ENCODE results near the gene FAM171A1.
"Not testable (repeated sequence)": the region's sequence is repeated elsewhere in the genome, so short reads cannot be mapped to it uniquely, and the experiment has no call there.

Gene FAM171A1

DNA sequence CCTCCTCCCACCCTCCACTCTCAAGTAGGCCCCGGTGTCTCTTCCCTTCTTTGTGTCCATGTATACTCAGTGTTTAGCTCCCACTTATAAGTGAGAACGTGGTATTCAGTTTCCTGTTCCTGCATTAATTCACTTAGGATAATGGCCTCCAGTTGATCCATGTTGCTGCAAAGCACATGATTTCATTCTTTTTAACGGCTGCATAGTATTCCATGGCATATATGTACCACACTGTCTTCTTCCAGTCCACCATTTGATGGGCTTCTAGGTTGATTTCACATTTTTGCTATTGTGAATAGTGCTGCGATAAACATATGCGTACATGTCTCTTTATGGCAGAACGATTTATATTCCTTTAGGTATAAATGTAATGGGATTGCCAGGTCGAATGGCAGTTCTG is 51.0 kb downstream of the FAM171A1 start:
- DNase-seq (ENCODE audit: low read depth, low spot score): no peak

DNA sequence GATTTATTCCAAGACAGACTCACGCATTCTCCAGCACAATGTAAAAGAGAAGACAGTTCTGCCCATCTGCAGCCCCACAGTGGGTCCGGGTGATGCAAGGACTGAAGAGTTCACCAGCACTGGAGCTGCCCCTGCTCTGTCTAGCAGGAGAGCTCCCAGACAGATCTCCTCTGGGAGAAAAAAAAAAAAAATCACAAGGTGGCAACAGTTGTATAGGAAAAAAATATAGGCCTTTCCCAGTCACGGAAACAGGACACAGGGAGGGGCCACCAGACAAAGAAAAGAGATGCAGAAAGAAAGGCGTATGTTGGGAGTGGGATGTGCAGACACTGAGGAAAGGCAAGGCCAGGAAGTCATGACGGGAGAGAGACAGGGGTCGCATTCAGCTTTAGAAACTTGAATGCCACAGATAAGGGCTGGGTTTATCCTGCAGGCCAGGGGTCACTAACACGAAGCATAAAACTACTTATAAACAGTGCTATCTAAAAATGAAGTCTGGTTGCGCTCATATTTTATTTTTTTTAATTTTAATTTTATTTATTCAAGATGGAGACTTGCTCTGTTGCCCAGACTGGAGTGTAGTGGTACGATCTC is 54.1 kb downstream of the FAM171A1 start:
- no peak for DNase-seq (ENCODE audit: low read depth, low spot score)

DNA sequence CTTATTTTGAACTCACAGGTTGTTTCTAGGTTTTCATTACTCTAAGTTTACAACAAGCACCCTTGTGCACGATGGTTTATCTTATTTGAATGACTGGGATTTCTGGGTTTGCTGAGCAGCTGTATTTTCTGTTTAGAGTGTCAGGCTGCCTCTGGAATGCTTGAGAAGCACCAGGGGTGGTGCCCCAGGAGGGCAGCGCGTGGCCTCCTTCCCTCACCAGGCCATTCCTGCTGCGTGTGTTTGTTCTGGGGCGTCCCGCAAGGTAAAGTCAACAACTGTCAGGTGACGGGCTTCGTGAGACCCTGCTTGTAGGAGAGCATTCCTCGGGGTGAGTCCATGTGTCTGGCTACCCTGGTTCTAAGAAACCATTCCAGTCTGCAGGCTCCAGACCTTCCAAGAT is 54.9 kb downstream of the FAM171A1 start:
- DNase-seq (ENCODE audit: low read depth, low spot score): no peak

DNA sequence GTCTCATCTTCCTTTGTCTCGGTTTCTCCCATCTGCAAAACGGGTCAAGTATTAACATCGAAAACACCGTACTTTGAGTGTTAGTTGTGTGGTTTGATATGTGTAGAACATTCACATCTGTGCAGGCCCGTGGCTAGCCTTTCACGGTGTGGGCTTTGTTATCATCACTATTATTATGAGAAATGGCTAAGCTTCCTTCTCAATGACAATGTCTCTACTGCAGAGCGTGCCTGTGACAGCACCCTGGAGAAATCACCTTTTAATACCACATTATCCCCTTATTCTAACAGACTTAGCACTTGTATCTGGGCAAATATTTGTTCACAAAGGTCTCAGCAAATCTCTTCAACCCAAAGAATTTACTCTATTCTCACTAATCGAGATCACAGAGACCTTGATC is 55.8 kb downstream of the FAM171A1 start:
- no peak for DNase-seq (ENCODE audit: low read depth, low spot score)

DNA sequence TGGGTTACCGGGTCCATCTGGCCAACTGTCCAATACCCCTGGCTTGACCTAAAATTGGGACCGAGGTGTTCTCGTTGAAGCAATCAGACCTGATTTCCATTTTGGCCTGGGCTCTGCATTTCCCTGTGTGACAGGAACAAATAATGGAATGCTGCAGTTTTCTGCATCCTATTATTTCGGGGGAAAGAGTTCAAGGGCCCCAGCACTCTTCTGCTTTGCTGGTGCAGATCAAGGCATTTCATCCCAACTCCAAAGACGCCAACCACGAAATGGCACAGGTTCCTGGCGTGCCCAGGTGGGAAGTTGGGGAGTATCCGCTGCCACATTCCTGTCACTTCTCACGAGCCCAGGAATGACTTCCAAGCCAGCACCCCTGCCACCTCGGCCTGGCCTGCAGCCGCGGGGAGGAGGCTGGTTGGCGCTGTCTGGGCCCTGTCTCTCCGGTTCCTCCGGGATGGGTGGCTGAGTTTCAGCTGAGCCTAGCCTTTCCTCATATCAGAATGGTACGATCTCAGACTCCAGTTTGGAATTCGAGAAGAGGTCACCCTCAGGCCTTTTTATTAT is 56.5 kb downstream of the FAM171A1 start:
- no peak for DNase-seq (ENCODE audit: low read depth, low spot score)

DNA sequence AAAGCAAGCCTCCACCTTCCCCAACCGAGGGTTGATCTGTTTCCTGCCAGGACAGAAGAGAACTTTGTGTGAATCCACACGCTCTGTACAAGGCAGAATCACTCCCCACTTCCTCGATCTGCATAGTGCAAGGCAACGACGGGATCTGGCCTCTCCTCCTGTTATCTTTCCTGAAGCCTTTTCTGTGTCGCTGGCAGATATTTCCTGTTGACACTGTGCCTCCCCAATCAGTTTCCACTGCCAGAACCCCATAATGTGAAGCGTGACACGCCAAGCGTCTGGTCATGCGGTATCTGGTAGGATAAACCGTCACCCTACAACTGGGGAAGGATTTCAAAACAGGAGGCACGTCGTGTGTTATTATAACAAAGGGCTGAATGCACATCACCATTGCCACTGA is 57.2 kb downstream of the FAM171A1 start:
- DNase-seq (ENCODE audit: low read depth, low spot score): no peak

DNA sequence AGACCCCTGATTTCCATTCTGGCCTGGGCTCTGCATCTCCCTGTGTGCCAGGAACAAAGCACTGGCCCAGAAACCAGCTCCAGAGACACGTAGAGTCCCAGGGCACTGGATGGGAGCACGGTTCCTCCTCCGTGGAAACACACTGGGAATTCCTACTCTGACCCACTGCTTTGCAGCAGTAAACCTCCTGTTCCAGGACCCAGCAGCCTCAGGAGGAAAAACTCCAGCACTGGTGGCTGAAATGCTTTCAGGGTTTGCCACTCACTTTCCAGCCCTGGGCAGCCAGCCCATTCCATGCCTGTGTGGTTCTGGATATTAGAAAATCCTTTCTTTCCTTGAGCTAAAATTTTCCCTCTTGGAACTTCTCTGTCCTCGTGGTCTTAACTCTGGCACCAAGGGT is 58.0 kb downstream of the FAM171A1 start:
- DNase-seq (ENCODE audit: low read depth, low spot score): no peak

DNA sequence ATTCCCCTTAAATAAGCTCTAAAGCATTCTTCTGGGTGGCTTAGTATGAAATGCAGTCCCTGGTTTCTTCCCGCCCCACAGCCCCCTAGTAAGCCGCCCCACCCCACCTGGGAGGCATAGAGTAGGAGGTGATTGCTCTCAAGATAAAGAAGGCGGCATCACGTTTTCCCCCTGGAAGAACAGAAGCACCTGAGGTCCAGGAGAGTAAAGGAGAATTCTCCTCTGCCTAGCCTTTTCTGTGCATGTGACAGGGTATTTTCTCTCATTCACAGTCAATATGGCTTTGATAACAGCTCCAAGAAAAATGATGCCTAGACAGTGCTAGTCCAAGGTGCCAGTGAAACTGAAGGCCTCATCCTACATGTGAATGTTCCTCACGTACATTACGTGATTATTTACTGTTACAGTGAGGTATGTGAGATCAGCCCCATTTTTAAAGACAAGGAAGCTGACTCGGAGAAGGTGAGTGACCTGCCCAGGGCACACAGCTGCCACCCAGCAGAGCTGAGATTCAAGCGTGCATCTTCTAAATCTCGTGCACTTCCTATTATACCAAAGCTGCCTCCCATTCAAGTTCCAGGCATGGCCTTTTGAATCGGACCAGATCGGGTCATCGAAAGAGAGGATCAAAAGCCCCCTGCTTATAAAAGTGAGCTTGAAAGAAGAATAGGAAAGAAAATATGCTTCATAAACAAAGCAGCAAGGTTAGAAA is 59.4 kb downstream of the FAM171A1 start:
- DNase-seq (ENCODE audit: low read depth, low spot score): no peak

DNA sequence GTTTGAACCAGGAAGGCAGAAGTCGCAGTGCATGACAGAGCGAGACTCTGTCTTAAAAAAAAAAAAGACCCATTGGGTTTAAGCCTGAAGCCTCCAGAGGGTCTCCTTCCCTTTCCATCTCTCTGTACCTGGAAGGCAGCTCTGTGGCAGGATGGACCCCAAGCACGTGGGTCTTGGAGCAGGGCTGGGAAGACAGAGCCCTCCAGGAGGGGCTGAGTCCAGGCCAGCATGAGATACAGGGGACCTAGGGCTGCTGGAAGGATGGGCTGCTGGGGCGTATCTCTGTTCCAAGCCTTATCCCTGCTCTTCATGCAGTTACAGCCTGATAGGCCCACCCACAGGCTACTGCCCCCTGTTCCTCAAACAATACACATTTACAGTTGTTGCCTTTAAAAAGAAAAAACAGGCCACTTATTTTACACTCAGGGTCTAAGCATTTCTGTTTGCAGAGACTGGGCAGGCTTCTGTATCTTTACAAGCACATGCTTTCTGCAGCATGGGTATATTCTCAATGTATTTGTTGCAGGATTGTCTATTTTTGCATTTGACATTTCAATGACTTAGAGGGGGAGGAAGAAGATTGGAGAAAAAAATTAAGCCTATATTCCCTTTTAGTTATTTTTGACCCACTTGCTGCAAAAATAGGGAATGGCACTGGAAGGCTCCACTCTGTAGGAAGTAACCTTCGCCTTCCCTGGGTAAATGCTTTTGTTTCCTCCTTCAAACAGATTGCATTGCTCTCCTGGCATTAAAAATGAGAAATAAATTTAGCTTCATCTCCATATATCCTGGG is 60.1 kb downstream of the FAM171A1 start:
- no peak for DNase-seq (ENCODE audit: low read depth, low spot score)

DNA sequence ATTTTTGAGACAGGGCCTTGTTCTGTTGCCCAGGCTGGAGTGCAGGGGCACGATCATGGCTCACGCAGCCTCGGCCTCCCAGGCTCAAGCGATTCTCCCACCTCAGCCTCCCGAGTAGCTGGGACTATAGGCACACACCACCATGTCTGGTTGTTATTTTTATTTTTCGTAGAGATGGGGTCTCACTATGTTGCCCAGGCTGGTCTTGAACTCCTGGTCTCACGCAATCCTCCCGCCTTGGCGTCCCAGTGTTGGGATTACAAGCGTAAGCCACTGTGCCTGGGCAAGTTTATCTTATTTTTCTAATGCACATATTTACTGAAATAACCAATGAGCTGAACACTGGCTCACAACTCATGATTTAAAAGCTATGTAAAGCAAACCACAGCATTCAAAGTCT is 61.9 kb downstream of the FAM171A1 start:
- DNase-seq (ENCODE audit: low read depth, low spot score): no peak

DNA sequence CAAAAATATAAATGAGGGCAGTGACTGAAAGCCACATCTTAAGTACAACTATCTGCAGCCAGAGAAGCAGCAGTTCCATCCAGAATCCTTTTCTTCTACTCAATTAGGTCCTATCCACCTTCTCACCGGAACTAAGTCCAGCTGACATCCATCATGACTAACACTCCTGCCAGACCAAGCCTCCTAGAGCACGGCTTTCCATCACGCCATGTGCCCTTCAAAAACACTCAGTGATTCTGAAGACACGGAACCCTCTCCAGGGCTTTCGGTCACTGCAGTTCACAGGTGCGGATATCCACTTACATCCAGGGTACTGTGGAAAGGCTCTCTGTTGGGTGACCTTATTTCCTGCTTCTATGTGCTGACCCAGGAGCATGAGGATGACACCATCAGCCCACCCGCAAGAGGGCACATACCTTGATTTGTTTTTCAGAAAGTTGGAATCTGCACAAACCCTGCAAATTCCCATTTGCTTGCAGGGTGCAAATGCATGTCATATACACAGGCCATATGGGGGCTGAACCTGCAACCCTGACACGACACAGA is 64.3 kb downstream of the FAM171A1 start:
- DNase-seq (ENCODE audit: low read depth, low spot score): no peak

DNA sequence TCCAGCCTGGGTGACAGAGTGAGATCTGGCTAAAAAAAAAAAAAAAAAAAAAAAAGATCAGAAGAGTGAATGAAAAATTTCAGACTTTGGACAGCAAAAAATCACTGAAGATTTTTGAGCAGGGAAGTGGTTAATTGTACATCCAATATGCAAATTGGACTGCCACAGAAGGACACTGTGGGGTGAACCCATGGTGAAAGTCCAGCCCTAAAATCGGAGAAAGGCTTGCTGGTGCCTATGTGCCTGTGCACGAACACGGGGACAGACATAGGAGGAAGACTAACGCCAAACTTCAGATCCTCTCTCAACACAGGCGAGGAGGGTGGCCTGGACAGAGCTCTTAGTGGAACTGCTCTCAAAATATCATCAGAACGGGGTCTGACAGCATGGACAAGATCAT is 65.5 kb downstream of the FAM171A1 start:
- no peak for DNase-seq (ENCODE audit: low read depth, low spot score)

DNA sequence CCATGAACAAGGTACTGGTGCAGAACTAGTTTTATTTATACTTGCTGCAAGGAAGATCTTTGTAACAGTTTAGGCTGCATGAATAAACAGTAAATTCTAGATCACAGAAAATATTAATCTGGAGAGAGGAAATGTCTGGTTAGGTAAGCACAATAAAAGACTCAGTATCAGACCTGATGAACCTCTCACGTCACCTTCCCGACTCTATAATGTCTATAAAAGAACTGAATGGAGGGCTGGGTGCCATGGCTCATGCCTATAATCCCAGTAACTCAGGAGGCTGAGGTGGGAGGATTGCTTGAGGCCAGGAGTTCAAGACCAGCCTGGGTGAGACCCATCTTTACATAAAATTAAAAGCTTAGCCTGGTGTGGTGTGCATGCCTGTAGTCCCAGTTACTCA is 65.9 kb downstream of the FAM171A1 start:
- DNase-seq (ENCODE audit: low read depth, low spot score): no peak

DNA sequence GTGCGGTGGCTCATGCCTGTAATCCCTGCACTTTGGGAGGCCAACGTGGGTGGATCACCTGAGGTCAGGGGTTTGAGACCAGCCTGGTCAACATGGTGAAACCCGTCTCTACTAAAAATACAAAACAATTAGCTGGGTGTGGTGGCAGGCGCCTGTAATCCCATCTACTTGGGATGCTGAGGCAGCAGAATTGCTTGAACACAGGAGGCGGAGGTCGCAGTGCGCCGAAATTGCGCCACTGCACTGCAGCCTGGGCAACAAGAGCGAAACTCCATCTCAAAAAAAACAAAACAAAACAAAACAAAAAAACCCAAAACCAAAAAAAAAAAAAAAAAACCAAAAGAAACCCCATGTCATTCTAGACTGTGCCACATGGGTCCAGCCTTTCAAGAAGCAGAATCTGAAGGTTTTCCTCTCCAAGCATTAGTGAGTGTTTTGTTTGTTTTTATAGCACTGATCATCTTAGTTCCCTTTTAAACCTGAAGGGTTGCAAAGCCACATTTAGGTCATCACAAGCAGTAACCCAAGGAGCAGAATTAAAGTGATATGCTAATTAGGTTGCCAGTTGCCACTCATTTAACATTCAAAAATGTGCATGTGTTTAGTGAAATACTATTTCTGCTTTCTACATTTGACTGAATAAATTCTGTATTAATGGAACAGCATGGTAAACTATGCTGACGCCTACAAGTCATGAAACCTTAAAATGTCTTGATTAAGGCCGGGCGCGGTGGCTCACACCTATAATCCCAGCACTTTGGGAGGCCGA is 68.7 kb downstream of the FAM171A1 start:
- not testable (repeated sequence) for DNase-seq (ENCODE audit: low read depth, low spot score)

DNA sequence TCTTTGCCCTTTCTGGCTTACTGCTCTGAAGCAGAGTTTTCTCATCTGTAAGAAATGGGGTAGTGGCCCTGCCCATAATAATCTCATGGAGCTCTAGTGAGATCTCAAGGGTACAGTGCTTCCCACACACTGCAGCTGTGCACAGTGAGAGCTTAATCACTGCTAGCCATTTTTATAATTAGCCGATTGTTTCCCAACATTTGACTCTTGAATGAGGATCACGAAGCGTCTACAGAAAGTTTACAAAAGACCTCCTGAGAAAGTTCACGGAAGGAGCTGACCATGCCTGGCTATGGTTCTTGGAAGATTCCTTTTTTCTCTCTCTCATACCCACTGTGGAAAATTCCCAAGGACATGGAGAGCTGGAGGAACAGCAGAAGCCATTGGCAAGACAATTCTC is 70.4 kb downstream of the FAM171A1 start:
- no peak for DNase-seq (ENCODE audit: low read depth, low spot score)

DNA sequence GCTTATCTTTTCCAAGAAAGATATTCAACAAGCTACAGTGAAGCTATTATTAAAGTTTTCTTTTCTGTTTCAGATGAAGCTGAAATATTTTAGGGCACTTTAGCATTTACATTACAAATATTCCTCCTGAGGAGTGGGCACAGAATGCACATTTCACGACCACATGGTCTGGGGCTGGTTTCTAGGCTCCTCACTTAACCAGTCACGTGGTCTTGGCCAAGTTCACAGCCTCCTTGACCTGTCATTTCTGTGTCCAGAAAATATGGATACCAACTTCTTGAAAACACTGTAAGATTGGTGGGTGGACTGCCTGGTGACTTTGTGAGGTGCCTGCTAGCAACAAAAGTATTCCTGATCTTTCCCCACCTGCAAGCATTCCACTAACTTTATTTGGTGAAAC is 70.9 kb downstream of the FAM171A1 start:
- DNase-seq (ENCODE audit: low read depth, low spot score): no peak

DNA sequence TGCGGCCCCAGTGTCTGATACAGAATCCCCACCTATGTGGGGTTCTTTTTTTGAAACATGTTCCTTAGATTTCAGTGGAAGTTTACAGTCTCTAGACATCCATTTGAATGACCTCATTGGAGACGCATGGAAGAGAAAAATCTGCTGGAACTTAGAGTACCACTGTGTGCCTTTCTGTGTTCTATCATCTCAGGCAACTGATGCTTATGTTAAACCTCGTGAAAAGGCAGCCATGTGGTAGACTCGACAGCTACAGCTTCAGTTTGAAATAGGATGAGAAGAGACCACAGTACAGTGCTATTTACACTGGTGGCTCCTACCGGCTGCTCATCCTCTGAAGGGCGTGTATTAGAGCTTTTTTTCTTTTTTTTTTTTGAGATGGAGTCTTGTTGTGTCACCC is 74.4 kb downstream of the FAM171A1 start:
- DNase-seq (ENCODE audit: low read depth, low spot score): no peak

DNA sequence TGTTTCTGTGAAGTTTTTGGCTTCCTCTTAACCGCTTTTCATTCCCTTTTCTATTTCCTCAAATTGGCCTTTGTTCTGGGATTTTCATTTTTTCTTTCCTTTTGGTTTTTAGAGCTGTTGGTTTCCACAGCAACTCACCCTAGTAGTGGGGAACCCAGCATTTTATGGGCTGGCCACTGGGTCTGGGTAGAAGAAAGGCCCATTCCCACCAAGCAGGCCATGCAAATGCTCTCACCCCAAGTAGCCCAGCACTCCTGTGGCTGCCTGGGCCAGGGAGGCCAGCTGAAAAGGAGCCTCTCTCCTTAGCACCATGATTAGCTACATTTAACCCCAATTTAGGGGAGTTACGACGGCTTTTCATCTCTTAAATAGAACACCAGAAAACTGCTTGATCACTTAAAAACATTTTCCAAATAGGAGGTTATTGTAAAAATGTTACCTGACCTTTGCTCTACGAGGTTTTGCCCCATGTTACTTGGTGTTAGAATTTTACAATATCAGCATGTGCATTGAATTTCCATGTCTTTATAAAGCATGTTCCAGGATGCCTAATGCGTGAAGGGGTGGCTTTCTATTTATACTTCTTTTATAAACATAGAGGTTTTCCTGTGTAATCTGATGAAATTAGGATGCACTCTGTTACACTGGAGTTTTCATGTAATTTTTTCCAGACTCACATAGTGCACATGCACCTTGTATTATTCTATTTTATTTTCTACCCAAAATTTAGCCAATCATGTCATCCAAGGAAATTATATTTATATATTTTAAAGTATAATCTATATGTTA is 75.4 kb downstream of the FAM171A1 start:
- no peak for DNase-seq (ENCODE audit: low read depth, low spot score)

DNA sequence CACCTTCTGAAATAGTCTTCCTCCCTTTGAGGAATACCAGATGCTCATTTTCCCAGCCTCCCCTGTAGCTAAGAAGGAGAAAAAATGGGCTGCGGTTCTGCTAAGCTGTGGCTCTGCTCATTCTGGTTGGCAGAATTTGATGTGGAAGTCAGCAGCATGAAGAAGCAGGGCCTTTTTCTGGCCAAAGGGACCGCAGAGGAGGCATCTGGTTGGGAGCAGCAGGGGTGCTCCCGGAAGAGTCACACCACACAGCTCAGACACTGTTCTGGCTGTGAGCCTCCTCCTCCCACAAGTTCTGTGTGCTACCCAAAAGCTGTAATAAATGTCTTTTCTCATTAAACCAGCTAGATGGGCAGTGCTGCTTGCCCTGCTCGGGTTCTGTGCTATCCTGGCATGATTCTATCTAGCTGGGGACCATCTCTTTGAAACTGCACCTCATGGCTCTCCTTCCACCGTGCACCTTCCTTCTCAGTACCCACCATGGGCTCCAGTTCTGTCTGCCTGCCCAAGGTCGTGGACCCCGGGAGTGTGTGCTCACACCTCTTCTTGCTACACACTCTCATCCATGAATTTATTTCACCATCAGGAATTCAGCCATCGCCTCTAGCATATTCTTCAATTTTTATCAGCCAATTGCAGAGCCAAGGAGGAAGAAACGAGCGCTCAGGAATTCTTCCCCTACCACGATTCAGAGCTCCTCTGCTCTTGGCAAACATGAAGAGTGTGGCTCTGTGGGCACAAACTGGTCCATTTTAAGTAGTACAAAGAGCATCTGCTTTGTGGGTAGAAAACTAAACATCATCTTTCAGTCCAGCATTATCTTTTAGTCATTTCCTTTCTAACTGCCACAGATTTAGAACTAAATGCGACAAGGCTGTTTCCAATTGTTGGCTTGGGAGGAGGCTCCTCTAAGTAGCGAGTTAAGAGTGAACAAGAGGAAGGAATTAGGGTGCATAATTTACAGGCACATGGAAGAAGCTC is 76.9 kb downstream of the FAM171A1 start:
- no peak for DNase-seq (ENCODE audit: low read depth, low spot score)

DNA sequence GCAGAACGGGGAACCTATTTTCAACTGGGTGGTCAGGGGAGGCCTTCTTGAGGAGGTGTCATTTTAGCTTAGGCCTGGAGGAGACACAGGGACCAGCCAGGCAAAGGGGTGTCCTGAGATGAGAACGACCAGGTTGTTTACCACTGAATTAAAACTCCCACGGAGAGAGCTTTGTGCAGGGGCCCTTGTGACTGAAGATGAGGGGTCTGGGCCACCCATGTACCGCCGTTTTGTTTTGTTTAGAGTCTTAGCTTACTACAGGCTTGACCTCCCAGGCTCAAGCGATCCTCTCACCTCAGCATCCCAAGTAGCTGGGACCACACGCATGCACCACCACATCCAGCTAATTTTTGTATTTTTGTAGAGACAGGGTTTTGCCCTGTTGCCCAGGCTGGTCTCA is 80.4 kb downstream of the FAM171A1 start:
- DNase-seq (ENCODE audit: low read depth, low spot score): no peak
